ENCODE results near the gene REN. TPM values are rescaled to one million over a fixed set of nuclear protein-coding genes. Genes with fewer than 3 reads are reported as not detected.

The REN gene
- total and polyA plus RNA-seq, 4 experiments from 2014 or later = not detected

DNA sequence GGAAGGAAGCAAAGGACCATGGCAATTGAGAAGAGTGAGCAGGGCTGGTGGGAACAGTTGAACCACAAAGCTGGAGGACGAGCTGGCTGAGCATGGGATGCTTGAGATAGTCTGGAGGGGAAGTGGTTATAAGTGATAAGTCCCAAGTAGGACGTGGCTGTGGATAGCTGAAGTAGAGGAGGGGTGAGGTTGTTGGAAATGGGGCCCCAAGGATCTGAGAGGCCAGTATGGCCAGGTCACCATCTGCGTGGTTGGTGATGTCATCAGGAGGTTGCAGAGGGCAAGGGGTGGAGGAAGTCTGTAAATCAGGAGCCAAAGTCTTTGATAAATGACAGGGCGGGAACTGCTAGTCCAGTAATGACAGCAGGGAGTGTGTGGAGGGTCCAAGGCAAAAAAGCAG is 11.0 kb upstream of the REN start:
- intact Hi-C loops (cut with micrococcal nuclease) = no loop called here
- POLR2A ChIA-PET (ENCODE audit: partially characterized antibody) = no interaction called here

DNA sequence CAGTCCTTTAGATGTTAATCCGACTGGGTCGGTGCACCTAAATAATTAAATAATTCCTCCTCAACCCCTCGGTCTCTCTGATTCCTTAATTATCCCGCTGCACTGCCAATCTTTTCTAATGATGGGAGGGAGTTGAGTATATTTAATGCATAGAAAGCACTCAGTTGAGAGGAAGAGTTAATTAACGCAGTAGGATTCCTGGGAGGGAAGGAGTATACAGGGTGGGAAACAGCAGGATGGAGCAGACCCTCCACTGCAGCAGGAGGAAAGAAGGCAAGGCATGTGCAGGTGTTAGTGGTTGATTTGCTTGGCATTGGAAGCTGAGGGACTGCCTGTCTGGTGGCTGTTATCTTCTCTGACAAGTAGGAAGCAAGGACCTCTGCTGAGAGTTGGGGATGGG is 9.9 kb upstream of the REN start:
- CTCF ChIA-PET (ENCODE audit: partially characterized antibody) = interaction anchor here (1.7 kb wide), 1 partner anchor 188 kb away, joined by 5 read pairs; no protein-coding TSS in a partner anchor
- intact Hi-C loops (cut with micrococcal nuclease) = no loop called here
- H3K4me1 Mint-ChIP-seq = no peaks in the 10 kb centered on the region
- Histone ChIP-seq H3K36me3 (ENCODE audit: insufficient read depth, low read length) (no peaks in the 10 kb centered on the region), H3K27ac (ENCODE audit: low read depth, low read length) (no peak overlapping the region), H3K4me3 (ENCODE audit: low read length in 2 of 2) (no peak overlapping the region), H3K9me3 (ENCODE audit: control insufficient read depth in 1 of 2, low read length in 2 of 2) (no peaks in the 10 kb centered on the region), H3K27me3 (ENCODE audit: insufficient read depth, low read length) (no peaks in the 10 kb centered on the region), H3K4me1 (ENCODE audit: insufficient read depth, low read length) (no peaks in the 10 kb centered on the region)
- H3K36me3 Mint-ChIP-seq = peaks cover 0 to 3% of the 10 kb centered on the region in 2 donors
- H3K9me3 Mint-ChIP-seq = peaks cover 2 to 35% (median 20%) of the 10 kb centered on the region in 8 donors
- DNase-seq = no peak
- peaks cover 12 to 13% of the 10 kb centered on the region in 2 donors for H3K27me3 Mint-ChIP-seq
- POLR2A ChIA-PET (ENCODE audit: partially characterized antibody) = no interaction called here
- no peak overlapping the region for H3K4me3 Mint-ChIP-seq
- no peak overlapping the region for H3K27ac Mint-ChIP-seq

More for the DNA sequence above, 11.0 kb upstream of the REN start:
- Histone ChIP-seq H3K9me3 (ENCODE audit: control insufficient read depth in 1 of 2, low read length in 2 of 2) (no peaks in the 10 kb centered on the region), H3K4me3 (ENCODE audit: low read length in 2 of 2) (no peak overlapping the region), H3K36me3 (ENCODE audit: insufficient read depth, low read length) (no peaks in the 10 kb centered on the region), H3K27ac (ENCODE audit: low read depth, low read length) (no peak overlapping the region), H3K4me1 (ENCODE audit: insufficient read depth, low read length) (no peaks in the 10 kb centered on the region), H3K27me3 (ENCODE audit: insufficient read depth, low read length) (no peaks in the 10 kb centered on the region)
- H3K36me3 Mint-ChIP-seq = peaks cover 0 to 2% of the 10 kb centered on the region in 2 donors
- peaks cover 0 to 27% (median 12%) of the 10 kb centered on the region in 8 donors for H3K9me3 Mint-ChIP-seq
- CTCF ChIA-PET (ENCODE audit: partially characterized antibody) = interaction anchor here (1.4 kb wide), 1 partner anchor 14 kb away, joined by 6 read pairs; no protein-coding TSS in a partner anchor
- no peak overlapping the region for H3K27ac Mint-ChIP-seq
- H3K4me3 Mint-ChIP-seq = no peak overlapping the region
- no peaks in the 10 kb centered on the region for H3K4me1 Mint-ChIP-seq
- peaks cover 12 to 13% of the 10 kb centered on the region in 2 donors for H3K27me3 Mint-ChIP-seq
- DNase-seq = no peak

DNA sequence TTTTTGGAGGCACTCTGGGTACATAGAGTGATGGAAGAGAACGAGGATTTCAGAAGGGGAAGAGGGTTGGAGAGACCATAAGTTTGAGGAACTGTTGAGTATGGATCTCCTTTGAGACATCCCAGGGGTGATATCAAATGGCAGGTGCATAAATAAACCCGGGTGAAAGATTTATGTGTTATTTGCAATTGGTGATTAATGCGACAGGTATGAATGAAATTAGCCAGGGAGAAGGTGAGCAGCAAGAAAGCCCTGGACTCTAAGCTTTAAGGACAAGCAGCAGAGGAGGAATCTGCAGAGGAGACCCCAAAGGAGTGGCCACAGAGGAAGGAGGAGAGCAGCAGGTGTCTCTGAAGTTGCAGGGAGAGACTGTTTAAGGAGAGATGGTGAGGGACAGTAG is 8.8 kb upstream of the REN start:
- no peak overlapping the region for H3K27ac ChIP-seq (ENCODE audit: low read depth, low read length)
- CTCF ChIA-PET (ENCODE audit: partially characterized antibody) = interaction anchor here (0.9 to 1.7 kb wide), 2 partner anchors 9 to 189 kb away, joined by 3 to 5 read pairs; no protein-coding TSS in a partner anchor
- peaks cover 2 to 44% (median 30%) of the 10 kb centered on the region in 8 donors for H3K9me3 Mint-ChIP-seq
- no peak overlapping the region for H3K4me3 Mint-ChIP-seq
- H3K4me1 ChIP-seq (ENCODE audit: insufficient read depth, low read length) = no peaks in the 10 kb centered on the region
- no peak overlapping the region for H3K4me3 ChIP-seq (ENCODE audit: low read length in 2 of 2)
- H3K9me3 ChIP-seq (ENCODE audit: control insufficient read depth in 1 of 2, low read length in 2 of 2) = peaks cover 0 to 8% of the 10 kb centered on the region in 2 donors
- DNase-seq = no peak
- H3K4me1 Mint-ChIP-seq = no peaks in the 10 kb centered on the region
- peaks cover 0 to 5% of the 10 kb centered on the region in 2 donors for H3K36me3 Mint-ChIP-seq
- H3K27me3 Mint-ChIP-seq = peaks cover 12 to 13% of the 10 kb centered on the region in 2 donors
- intact Hi-C loops (cut with micrococcal nuclease) = no loop called here
- H3K27ac Mint-ChIP-seq = no peak overlapping the region
- no peaks in the 10 kb centered on the region for H3K36me3 ChIP-seq (ENCODE audit: insufficient read depth, low read length)
- POLR2A ChIA-PET (ENCODE audit: partially characterized antibody) = no interaction called here
- H3K27me3 ChIP-seq (ENCODE audit: insufficient read depth, low read length) = no peaks in the 10 kb centered on the region

DNA sequence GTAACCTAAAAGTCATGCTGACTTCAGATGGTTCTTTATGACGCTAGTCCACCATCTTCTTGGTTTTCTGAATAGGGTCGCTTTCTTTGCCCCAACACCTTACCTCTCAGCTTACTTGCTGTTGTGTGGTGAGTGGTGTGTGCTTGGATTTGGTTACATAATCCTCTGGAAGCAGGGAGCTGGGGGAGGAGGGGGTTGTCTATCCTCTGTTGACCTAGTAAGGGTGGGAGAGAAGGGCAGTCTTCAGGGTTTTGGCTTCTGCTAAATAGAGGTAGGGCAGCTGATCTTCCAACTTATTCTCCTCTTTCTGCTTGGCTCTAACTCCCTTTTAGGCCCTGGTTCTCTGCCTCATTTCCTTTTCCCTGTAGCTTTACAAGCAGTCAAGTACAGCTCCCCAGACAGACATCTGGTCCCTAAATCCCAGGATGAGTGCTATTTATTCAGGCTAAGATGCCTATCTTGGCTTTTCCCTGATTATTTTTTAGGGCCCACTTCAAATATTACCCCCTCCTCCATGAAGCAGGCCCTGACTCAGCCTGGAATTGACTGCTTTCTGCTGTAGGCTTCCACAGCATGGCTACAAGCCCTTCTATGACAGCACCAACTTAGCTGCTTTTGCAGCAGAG is 6.4 kb upstream of the REN start:
- Mint-ChIP-seq H3K36me3 (peaks cover under 1 to 9% of the 10 kb centered on the region in 2 donors), H3K9me3 (peaks cover 5 to 59% (median 50%) of the 10 kb centered on the region in 8 donors), H3K4me3 (no peak overlapping the region), H3K4me1 (no peaks in the 10 kb centered on the region), H3K27ac (no peak overlapping the region), H3K27me3 (peaks cover 6 to 7% of the 10 kb centered on the region in 2 donors)
- Histone ChIP-seq H3K36me3 (ENCODE audit: insufficient read depth, low read length) (no peaks in the 10 kb centered on the region), H3K4me1 (ENCODE audit: insufficient read depth, low read length) (no peaks in the 10 kb centered on the region), H3K9me3 (ENCODE audit: control insufficient read depth in 1 of 2, low read length in 2 of 2) (peaks cover 4 to 20% of the 10 kb centered on the region in 2 donors), H3K4me3 (ENCODE audit: low read length in 2 of 2) (no peak overlapping the region), H3K27ac (ENCODE audit: low read depth, low read length) (no peak overlapping the region), H3K27me3 (ENCODE audit: insufficient read depth, low read length) (no peaks in the 10 kb centered on the region)
- ChIA-PET CTCF (ENCODE audit: partially characterized antibody) (interaction anchor here (1.8 to 2.5 kb wide), 2 partner anchors 10 to 191 kb away, joined by 5 to 7 read pairs; no protein-coding TSS in a partner anchor), POLR2A (ENCODE audit: partially characterized antibody) (no interaction called here)
- intact Hi-C loops (cut with micrococcal nuclease) = no loop called here
- no peak for DNase-seq

DNA sequence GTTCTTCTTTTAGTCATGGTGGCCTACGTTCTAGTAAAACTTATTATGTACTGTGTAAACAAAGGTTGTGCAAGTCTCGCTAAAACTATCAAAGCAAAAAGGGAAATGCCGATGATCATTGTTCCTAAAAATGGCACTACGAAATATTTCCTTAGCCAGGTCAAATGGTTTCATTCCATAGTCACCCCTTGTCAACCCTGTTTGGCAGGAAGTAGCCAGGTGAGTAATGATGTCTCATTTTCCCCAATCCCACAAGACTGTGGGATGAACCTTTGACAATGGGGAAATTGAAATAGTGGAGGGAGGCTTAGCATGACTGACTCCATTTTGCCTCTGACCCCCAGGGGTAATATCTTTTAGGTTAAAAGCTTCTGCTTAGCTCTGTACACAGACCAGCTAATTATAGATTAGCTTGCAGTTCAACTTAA is 5.6 kb upstream of the REN start:
- Mint-ChIP-seq H3K36me3 (peaks cover 4 to 9% of the 10 kb centered on the region in 2 donors), H3K4me3 (no peak overlapping the region), H3K4me1 (no peaks in the 10 kb centered on the region), H3K27ac (no peak overlapping the region), H3K9me3 (peaks cover 5 to 65% (median 52%) of the 10 kb centered on the region in 8 donors), H3K27me3 (peaks cover 6 to 7% of the 10 kb centered on the region in 2 donors)
- H3K36me3 ChIP-seq (ENCODE audit: insufficient read depth, low read length) = no peaks in the 10 kb centered on the region
- H3K27me3 ChIP-seq (ENCODE audit: insufficient read depth, low read length) = no peaks in the 10 kb centered on the region
- H3K9me3 ChIP-seq (ENCODE audit: control insufficient read depth in 1 of 2, low read length in 2 of 2) = peaks cover 4 to 20% of the 10 kb centered on the region in 2 donors
- ChIA-PET POLR2A (ENCODE audit: partially characterized antibody) (no interaction called here), CTCF (ENCODE audit: partially characterized antibody) (interaction anchor here (1.8 to 2.5 kb wide), 2 partner anchors 9 to 192 kb away, joined by 5 to 7 read pairs; no protein-coding TSS in a partner anchor)
- intact Hi-C loops (cut with micrococcal nuclease) = no loop called here
- no peak for DNase-seq
- H3K4me3 ChIP-seq (ENCODE audit: low read length in 2 of 2) = no peak overlapping the region
- H3K27ac ChIP-seq (ENCODE audit: low read depth, low read length) = no peak overlapping the region
- H3K4me1 ChIP-seq (ENCODE audit: insufficient read depth, low read length) = no peaks in the 10 kb centered on the region

DNA sequence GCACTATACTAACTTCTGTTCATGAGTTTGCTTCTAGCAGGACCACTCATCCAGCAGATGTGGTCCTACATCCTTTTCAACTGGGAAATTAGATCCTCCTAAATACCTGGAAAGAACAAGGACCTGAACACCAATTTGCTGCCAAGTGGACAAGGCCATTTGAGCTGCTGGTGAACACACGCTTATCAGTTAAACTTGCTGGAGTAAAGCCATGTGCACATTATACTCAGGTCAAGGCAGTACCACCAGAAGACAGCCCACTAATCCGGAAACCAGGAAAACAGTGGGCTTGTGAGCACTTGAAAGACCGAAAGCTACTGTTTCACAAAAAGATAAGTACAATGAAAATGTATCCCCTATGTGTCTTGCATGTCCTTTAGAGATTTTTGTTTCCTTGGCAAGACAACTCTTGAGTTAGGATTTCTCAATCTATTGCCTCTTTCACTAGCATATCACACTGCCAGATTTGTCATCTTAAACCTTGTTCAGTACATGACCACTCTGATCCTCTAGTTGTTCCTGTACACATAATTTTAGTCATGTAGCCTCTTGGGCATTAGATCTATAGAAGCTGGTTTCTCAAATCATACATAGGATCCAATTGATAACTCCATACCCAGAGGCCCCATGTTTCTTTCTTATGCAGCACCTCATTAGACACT is 4.5 kb upstream of the REN start:
- H3K36me3 ChIP-seq (ENCODE audit: insufficient read depth, low read length) = no peaks in the 10 kb centered on the region
- no peak overlapping the region for H3K4me3 ChIP-seq (ENCODE audit: low read length in 2 of 2)
- peaks cover 4 to 20% of the 10 kb centered on the region in 2 donors for H3K9me3 ChIP-seq (ENCODE audit: control insufficient read depth in 1 of 2, low read length in 2 of 2)
- no peaks in the 10 kb centered on the region for H3K4me1 Mint-ChIP-seq
- ChIA-PET CTCF (ENCODE audit: partially characterized antibody) (interaction anchor here (1.1 to 2.5 kb wide), 3 partner anchors 8 to 193 kb away, joined by 3 to 7 read pairs (median 5); no protein-coding TSS in a partner anchor), POLR2A (ENCODE audit: partially characterized antibody) (no interaction called here)
- peaks cover 6 to 7% of the 10 kb centered on the region in 2 donors for H3K27me3 Mint-ChIP-seq
- DNase-seq = no peak
- no peak overlapping the region for H3K27ac Mint-ChIP-seq
- H3K4me3 Mint-ChIP-seq = no peak overlapping the region
- H3K36me3 Mint-ChIP-seq = peaks cover 4 to 9% of the 10 kb centered on the region in 2 donors
- H3K27ac ChIP-seq (ENCODE audit: low read depth, low read length) = no peak overlapping the region
- intact Hi-C loops (cut with micrococcal nuclease) = no loop called here
- H3K9me3 Mint-ChIP-seq = peaks cover 5 to 67% (median 52%) of the 10 kb centered on the region in 8 donors
- H3K4me1 ChIP-seq (ENCODE audit: insufficient read depth, low read length) = no peaks in the 10 kb centered on the region
- H3K27me3 ChIP-seq (ENCODE audit: insufficient read depth, low read length) = no peaks in the 10 kb centered on the region

DNA sequence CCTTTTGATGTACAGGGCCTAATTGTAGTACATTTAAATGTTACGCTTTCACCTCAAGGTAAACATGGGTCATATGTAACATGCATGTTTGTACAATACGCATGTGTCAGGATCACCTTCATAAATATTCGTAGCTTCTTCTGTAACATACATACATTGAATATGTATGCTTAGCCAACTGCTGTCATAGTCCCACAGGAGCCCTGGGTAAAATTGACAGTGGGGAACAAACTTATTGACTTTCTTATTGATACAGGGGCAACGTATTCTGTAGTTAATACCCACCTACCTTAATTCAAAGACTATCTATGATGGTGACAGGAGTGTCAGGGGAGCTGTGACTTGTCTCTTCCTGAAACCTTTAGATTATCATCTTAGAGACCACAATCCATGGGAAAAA is 3.7 kb upstream of the REN start:
- intact Hi-C loops (cut with micrococcal nuclease) = no loop called here
- Histone ChIP-seq H3K27ac (ENCODE audit: low read depth, low read length) (no peak overlapping the region), H3K36me3 (ENCODE audit: insufficient read depth, low read length) (no peaks in the 10 kb centered on the region), H3K4me3 (ENCODE audit: low read length in 2 of 2) (no peak overlapping the region), H3K4me1 (ENCODE audit: insufficient read depth, low read length) (no peaks in the 10 kb centered on the region), H3K27me3 (ENCODE audit: insufficient read depth, low read length) (no peaks in the 10 kb centered on the region), H3K9me3 (ENCODE audit: control insufficient read depth in 1 of 2, low read length in 2 of 2) (peaks cover 4 to 20% of the 10 kb centered on the region in 2 donors)
- peaks cover 4 to 9% of the 10 kb centered on the region in 2 donors for H3K36me3 Mint-ChIP-seq
- no peak for DNase-seq
- H3K9me3 Mint-ChIP-seq = peaks cover 5 to 67% (median 52%) of the 10 kb centered on the region in 8 donors
- ChIA-PET POLR2A (ENCODE audit: partially characterized antibody) (no interaction called here), CTCF (ENCODE audit: partially characterized antibody) (interaction anchor here (1.1 to 1.2 kb wide), 2 partner anchors 194 to 229 kb away, joined by 3 to 4 read pairs; no protein-coding TSS in a partner anchor)
- H3K27ac Mint-ChIP-seq = no peak overlapping the region
- no peak overlapping the region for H3K4me3 Mint-ChIP-seq
- H3K27me3 Mint-ChIP-seq = peaks cover 6 to 7% of the 10 kb centered on the region in 2 donors
- H3K4me1 Mint-ChIP-seq = no peaks in the 10 kb centered on the region

All from CD4-positive, alpha-beta memory T cell (primary cell).